IMR-90 (cell line): ENCODE results near the gene ROBO1. TPM values are rescaled to one million over a fixed set of nuclear protein-coding genes. Genes with fewer than 3 reads are reported as not detected.

Experiments
- ATAC-seq: fragments of 200-7000 bp; cut with Tn5 transposase; 2 replicates; pipeline ENCODE4 v1.9.1; 2020; ENCODE audit warnings: low read depth, mild to moderate bottlenecking, moderate library complexity
- BruUV-seq: library from RNA; stranded (reverse); fragments of 400-500 nt; replicated peaks from 2 replicates; lab custom pipeline; 2021; lab: Mats Ljungman, UMichigan
- CTCF ChIA-PET: fragments of 300-600 bp; formaldehyde crosslinking; extraction: SDS; loops from one replicate; lab custom pipeline; 2021; ENCODE audit warnings: antibody characterized with exemption; lab: Yijun Ruan, JAX
- POLR2A ChIA-PET: fragments of 300-600 bp; sonication (Branson Sonifier 250); formaldehyde crosslinking; loops from one replicate; lab custom pipeline; 2022; ENCODE audit warnings: antibody characterized with exemption; ENCODE audit not compliant: unreplicated experiment; lab: Charles Lee
- DNase-seq: peaks from one replicate; pipeline ENCODE4 v3.0.0; 2013
- H2AFZ ChIP-seq: replicated peaks from 2 replicates; pipeline ENCODE3; 2013; ENCODE audit warnings: low read length, mild to moderate bottlenecking; ENCODE audit not compliant: poor library complexity
- H2AK5ac ChIP-seq: 2 replicates; pipeline ENCODE4 v1.6.1; 2013; ENCODE audit warnings: low read depth, low read length, inconsistent platforms
- H2AK9ac ChIP-seq: replicated peaks from 2 replicates; pipeline ENCODE3; 2013; ENCODE audit warnings: mild to moderate bottlenecking, low read depth, low read length, moderate library complexity; ENCODE audit not compliant: poor library complexity
- H2BK120ac ChIP-seq: 2 replicates; pipeline ENCODE4 v1.6.1; 2013; ENCODE audit warnings: low read depth, low read length, inconsistent platforms
- H2BK15ac ChIP-seq: 3 replicates; pipeline ENCODE4 v1.6.1; 2013; ENCODE audit warnings: low read depth, low read length, inconsistent platforms
- H2BK20ac ChIP-seq: 2 replicates; pipeline ENCODE4 v1.6.1; 2013; ENCODE audit warnings: low read depth, mild to moderate bottlenecking, inconsistent platforms, low read length, moderate library complexity
- H2BK5ac ChIP-seq: 2 replicates; pipeline ENCODE4 v1.6.1; 2013; ENCODE audit warnings: mild to moderate bottlenecking, low read depth, low read length, inconsistent platforms; ENCODE audit not compliant: poor library complexity, severe bottlenecking
- H3K14ac ChIP-seq: replicated peaks from 2 replicates; pipeline ENCODE4 v1.6.1; 2013; ENCODE audit warnings: low read depth, low read length, inconsistent platforms
- H3K18ac ChIP-seq: 2 replicates; pipeline ENCODE4 v1.6.1; 2013; ENCODE audit warnings: low read depth, low read length, control low read depth
- H3K23ac ChIP-seq: 2 replicates; pipeline ENCODE4 v1.6.1; 2013; ENCODE audit warnings: low read depth, low read length, inconsistent platforms
- H3K27ac ChIP-seq: 2 replicates; pipeline ENCODE4 v1.5.1; 2013; ENCODE audit warnings: mild to moderate bottlenecking, control low read depth, low read length; ENCODE audit not compliant: insufficient read depth
- H3K27me3 ChIP-seq: 2 replicates; pipeline ENCODE4 v1.6.1; 2013; ENCODE audit warnings: low read length; ENCODE audit not compliant: control insufficient read depth, insufficient read depth
- H3K36me3 ChIP-seq: 2 replicates; pipeline ENCODE4 v1.6.1; 2013; ENCODE audit warnings: low read length, mixed read lengths; ENCODE audit not compliant: control insufficient read depth, insufficient read depth
- H3K4ac ChIP-seq: 2 replicates; pipeline ENCODE4 v1.6.1; 2013; ENCODE audit warnings: low read depth, low read length, inconsistent platforms
- H3K4me1 ChIP-seq: 2 replicates; pipeline ENCODE4 v1.6.1; 2013; ENCODE audit warnings: low read length, mixed read lengths; ENCODE audit not compliant: control insufficient read depth, insufficient read depth
- H3K4me2 ChIP-seq: 2 replicates; pipeline ENCODE4 v1.6.1; 2013; ENCODE audit warnings: low read depth, mild to moderate bottlenecking, control low read depth, low read length, moderate library complexity
- H3K4me3 ChIP-seq: 2 replicates; pipeline ENCODE4 v1.5.1; 2013; ENCODE audit warnings: low read depth, mild to moderate bottlenecking, control low read depth, low read length, moderate library complexity; ENCODE audit not compliant: insufficient read depth
- H3K56ac ChIP-seq: 2 replicates; pipeline ENCODE4 v1.6.1; 2013; ENCODE audit warnings: low read length, inconsistent platforms; ENCODE audit not compliant: insufficient read depth; ENCODE audit errors: extremely low read depth
- H3K79me1 ChIP-seq, 2 experiments: 2 replicates each; pipeline ENCODE4 v1.6.1; 2013; ENCODE audit warnings: low read length in 2 of 2, inconsistent platforms in 1 of 2, low read depth in 1 of 2
- H3K9ac ChIP-seq: 2 replicates; pipeline ENCODE4 v1.6.1; 2013; ENCODE audit warnings: low read depth, low read length, control low read depth
- H3K9me1 ChIP-seq: 2 replicates; pipeline ENCODE4 v1.6.1; 2013; ENCODE audit warnings: low read length, inconsistent platforms; ENCODE audit not compliant: insufficient read depth
- H3K9me3 ChIP-seq: 2 replicates; pipeline ENCODE4 v1.6.1; 2013; ENCODE audit warnings: low read length; ENCODE audit not compliant: control insufficient read depth, insufficient read depth
- H4K20me1 ChIP-seq: 2 replicates; pipeline ENCODE4 v1.6.1; 2013; ENCODE audit warnings: low read length, inconsistent platforms; ENCODE audit not compliant: insufficient read depth
- H4K5ac ChIP-seq: 2 replicates; pipeline ENCODE4 v1.6.1; 2013; ENCODE audit warnings: mild to moderate bottlenecking, low read depth, low read length, control low read depth
- H4K8ac ChIP-seq, 2 experiments: 2 replicates each; pipeline ENCODE4 v1.6.1; 2013; ENCODE audit warnings: low read depth in 2 of 2, low read length in 2 of 2, control low read depth in 1 of 2, inconsistent platforms in 1 of 2
- H4K91ac ChIP-seq: 2 replicates; pipeline ENCODE4 v1.6.1; 2013; ENCODE audit warnings: low read depth, low read length, inconsistent platforms; ENCODE audit not compliant: insufficient read depth
- CHD1 ChIP-seq: IDR thresholded peaks from 2 replicates; pipeline ENCODE4 v1.6.1; 2012; ENCODE audit warnings: low read depth, low read length, improper control_type of control experiment
- FOS ChIP-seq: fragments of 150-350 bp; IDR thresholded peaks from 2 replicates; pipeline ENCODE4 v1.6.1; 2016; ENCODE audit warnings: low read depth, low read length
- WGBS, 2 experiments: methylation state at CpG; one replicate each; pipeline versions ENCODE4 v1.1.5 to v1.1.7; 2013; ENCODE audit warnings: missing lambda C conversion rate in 2 of 2; ENCODE audit not compliant: insufficient read length in 1 of 2; ENCODE audit errors: extremely low coverage in 2 of 2; 5-methylcytosine and 5-hydroxymethylcytosine counted together
- dilution Hi-C: fragments of 300-500 bp; cut with HindIII; formaldehyde crosslinking; loops from one replicate; pipeline ENCODE4 v1.14.3; 2018; ENCODE audit warnings: low sequenced_read_pairs; ENCODE audit not compliant: unreplicated experiment
- in situ Hi-C: fragments of 300-500 bp; cut with MboI; formaldehyde crosslinking; loops from 3 replicates; pipeline ENCODE4 v1.14.3; 2019; ENCODE audit warnings: low sequenced_read_pairs, inconsistent platforms, mixed read lengths
- intact Hi-C: fragments of 100-400 bp; cut with micrococcal nuclease; formaldehyde crosslinking; loops from 2 replicates; pipeline ENCODE4 v1.10.0; 2022
- polyA plus RNA-seq, 3 experiments: library from polyadenylated mRNA; depleted of rRNA; stranded (reverse); fragments of >200 nt; gene quantifications; 2 replicates each; pipeline ENCODE4 v1.2.3, GENCODE V29; 2012; ENCODE audit warnings: low replicate concordance in 1 of 3
- total RNA-seq: library from RNA; depleted of rRNA; stranded (reverse); fragments of >200 nt; gene quantifications from 2 replicates; pipeline ENCODE4 v1.2.3, GENCODE V29; 2012

The ROBO1 gene
- total and polyA plus RNA-seq, 2 of the 4 experiments (the other 2 are of a cell fraction), result 24.1 to 53.9 TPM

DNA sequence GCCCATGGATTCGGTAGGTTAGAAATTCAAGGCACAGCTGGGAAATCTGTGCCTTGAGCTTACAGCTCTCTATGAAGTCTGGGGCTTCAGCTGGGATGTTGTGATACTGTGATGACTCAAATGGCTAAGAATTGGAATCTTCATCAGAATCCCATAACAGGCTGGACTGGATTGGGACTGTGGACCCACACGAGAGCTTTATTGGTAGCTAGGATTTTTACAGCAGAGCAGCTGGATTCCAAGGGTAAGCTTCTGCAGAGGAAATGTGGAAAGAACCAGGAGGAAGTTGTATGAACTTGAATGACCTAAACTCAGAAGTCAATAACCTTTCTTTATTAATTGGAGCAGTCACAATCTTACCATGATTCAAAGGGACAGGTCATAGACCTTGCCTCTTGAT lies 1187.1 kb downstream of the ROBO1 start:
- Histone ChIP-seq H3K4ac (no peak overlapping the region), H4K91ac (no peak overlapping the region), H3K18ac (no peak overlapping the region), H4K8ac (no peak overlapping the region), H2BK120ac (no peak overlapping the region), H4K20me1 (no peaks in the 10 kb centered on the region), H2BK20ac (no peak overlapping the region), H3K79me1 (no peaks in the 10 kb centered on the region), H3K27me3 (no peaks in the 10 kb centered on the region), H3K9ac (no peak overlapping the region), H3K9me1 (no peaks in the 10 kb centered on the region), H3K4me2 (no peak overlapping the region), H3K4me3 (no peak overlapping the region), H2AK5ac (no peak overlapping the region), H3K9me3 (no peaks in the 10 kb centered on the region), H2AK9ac (no peak overlapping the region), H2BK15ac (no peak overlapping the region), H4K5ac (no peak overlapping the region), H3K56ac (no peak overlapping the region), H3K23ac (no peak overlapping the region), H3K36me3 (no peaks in the 10 kb centered on the region), H2BK5ac (no peak overlapping the region), H3K14ac (no peak overlapping the region), H2AFZ (no peak overlapping the region), H3K27ac (no peak overlapping the region), H3K4me1 (no peaks in the 10 kb centered on the region)
- intact Hi-C loops (no loop called here), in situ Hi-C loops (no loop called here), dilution Hi-C loops (no loop called here)
- ChIA-PET POLR2A (no interaction called here), CTCF (interaction anchor here (1.3 to 1.4 kb wide), 2 partner anchors 24 to 937 kb away, joined by 3 read pairs; no protein-coding TSS in a partner anchor)
- ATAC-seq (peak; percentile 60), DNase-seq (no peak)
- no CpG with 5 or more reads among the region's 2 CpGs for WGBS, 2 experiments
- BruUV-seq, result no TSS peak
- no peak for TF ChIP-seq CHD1
- TF ChIP-seq FOS, result no peak
